NB4 (cell line): ENCODE data around the gene STX1B.

Experiments used
- DNase-seq: peaks from one replicate; pipeline ENCODE4 v3.0.0; 2010; ENCODE audit warnings: low read depth
- H3K4me3 ChIP-seq: one replicate; pipeline ENCODE4 v1.5.1; 2011; ENCODE audit warnings: mild to moderate bottlenecking, low read depth, low read length, moderate library complexity
- MYC ChIP-seq: IDR thresholded peaks from 2 replicates; pipeline ENCODE4 v1.6.1; 2011; ENCODE audit warnings: low read depth, low read length
- POLR2A ChIP-seq: IDR thresholded peaks from 2 replicates; pipeline ENCODE4 v1.6.1; 2011; ENCODE audit warnings: mild to moderate bottlenecking; ENCODE audit not compliant: insufficient read length; ENCODE audit errors: extremely low read depth
- TF ChIP-seq, protein P1 (sequence below): IDR thresholded peaks from one replicate; pipeline ENCODE4 v1.5.1; 2012; ENCODE audit warnings: low read depth, low read length
- TF ChIP-seq, protein P2 (sequence below): IDR thresholded peaks from 2 replicates; pipeline ENCODE4 v1.6.1; 2011; ENCODE audit warnings: low read depth, low read length

STX1B gene

DNA sequence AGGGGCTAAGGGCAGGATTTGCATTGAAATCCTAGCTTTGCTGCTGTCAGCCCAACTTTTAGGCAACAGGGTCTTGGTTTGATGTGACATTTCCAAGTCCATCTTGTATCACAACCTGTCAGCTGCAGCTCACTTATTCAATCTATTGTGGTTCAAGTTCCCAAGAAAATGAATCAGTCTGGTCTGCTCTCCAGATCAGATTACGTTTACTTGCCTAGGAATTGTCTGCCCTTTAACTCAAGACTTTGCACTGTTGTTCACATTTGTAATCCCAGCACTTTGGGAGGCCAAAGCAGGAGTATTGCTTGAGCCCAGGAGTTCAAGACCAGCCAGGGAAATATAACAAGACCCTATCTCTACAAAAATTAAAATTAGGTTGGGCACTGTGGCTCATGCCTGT is 32.9 kb upstream of the STX1B start:
- H3K4me3 ChIP-seq: no peak overlapping the region
- TF ChIP-seq, protein P1, sequence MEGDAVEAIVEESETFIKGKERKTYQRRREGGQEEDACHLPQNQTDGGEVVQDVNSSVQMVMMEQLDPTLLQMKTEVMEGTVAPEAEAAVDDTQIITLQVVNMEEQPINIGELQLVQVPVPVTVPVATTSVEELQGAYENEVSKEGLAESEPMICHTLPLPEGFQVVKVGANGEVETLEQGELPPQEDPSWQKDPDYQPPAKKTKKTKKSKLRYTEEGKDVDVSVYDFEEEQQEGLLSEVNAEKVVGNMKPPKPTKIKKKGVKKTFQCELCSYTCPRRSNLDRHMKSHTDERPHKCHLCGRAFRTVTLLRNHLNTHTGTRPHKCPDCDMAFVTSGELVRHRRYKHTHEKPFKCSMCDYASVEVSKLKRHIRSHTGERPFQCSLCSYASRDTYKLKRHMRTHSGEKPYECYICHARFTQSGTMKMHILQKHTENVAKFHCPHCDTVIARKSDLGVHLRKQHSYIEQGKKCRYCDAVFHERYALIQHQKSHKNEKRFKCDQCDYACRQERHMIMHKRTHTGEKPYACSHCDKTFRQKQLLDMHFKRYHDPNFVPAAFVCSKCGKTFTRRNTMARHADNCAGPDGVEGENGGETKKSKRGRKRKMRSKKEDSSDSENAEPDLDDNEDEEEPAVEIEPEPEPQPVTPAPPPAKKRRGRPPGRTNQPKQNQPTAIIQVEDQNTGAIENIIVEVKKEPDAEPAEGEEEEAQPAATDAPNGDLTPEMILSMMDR: no peak
- TF ChIP-seq POLR2A (no peak), MYC (no peak)
- TF ChIP-seq, protein P2, sequence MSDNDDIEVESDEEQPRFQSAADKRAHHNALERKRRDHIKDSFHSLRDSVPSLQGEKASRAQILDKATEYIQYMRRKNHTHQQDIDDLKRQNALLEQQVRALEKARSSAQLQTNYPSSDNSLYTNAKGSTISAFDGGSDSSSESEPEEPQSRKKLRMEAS: no peak
- no peak for DNase-seq

DNA sequence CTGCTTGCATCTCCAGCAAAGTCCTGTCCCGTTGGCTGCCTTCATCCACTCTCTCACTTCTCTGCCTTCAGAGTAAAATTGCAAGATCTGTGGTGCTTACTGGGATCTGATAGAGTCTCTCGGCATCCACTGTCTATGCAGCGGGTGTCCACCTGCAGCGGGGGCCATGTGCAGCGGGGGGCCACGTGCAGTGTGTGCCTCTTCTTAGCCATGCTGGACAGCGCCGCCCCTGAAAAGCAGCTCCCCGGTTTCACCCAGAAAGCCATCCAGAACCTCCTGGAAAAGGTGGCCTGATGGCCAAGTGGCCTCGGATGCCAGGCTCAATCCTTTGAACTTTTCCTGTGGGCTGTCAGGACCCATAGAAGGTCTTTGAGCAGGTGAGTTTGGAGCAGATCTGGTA is 32.4 kb upstream of the STX1B start:
- TF ChIP-seq POLR2A (no peak), MYC (no peak)
- TF ChIP-seq, protein P2: no peak
- TF ChIP-seq, protein P1: no peak
- H3K4me3 ChIP-seq: no peak overlapping the region
- DNase-seq: no peak

DNA sequence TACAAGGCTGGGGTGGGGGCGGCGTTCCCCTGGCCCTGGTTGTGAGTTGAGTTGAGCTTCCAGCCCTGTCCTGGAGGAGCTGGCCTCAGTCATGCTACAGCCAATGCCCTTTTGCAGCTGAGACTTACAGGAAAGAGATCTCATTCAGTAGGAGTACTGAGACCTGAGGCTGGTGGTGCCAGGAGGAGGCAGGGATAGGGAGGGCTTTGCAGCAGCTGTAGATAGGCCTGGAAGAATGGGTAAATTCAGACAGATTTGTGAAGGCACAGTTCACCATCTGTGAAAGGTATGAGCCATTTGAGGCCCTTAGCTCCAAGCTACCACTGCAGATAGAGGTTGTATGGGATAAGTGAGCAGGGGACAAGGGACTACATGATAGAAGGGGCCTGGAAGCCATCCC is 28.6 kb upstream of the STX1B start:
- DNase-seq: no peak
- H3K4me3 ChIP-seq: no peak overlapping the region
- TF ChIP-seq, protein P2: no peak
- TF ChIP-seq, protein P1: no peak
- TF ChIP-seq MYC (no peak), POLR2A (no peak)

DNA sequence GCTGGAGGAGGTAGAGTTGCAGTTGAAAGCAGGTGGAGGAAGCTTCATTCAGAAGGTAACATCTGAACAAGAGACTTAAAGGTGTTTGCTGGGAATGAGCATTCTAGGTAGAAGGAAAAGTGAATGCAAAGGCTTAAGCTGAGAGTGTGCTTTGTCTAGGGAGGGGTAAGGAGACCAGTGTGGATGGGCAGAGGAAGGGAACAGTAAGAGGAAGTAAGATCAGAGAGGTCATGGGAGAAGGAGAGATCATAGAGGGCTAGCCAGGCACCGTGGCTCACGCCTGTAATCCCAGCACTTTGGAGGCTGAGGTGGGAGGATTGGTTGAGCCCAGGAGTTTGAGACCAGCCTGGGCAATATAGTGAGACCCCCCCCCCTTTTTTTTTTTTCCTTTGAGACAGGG is 26.3 kb upstream of the STX1B start:
- H3K4me3 ChIP-seq: no peak overlapping the region
- TF ChIP-seq, protein P2: no peak
- TF ChIP-seq POLR2A (no peak), MYC (no peak)
- TF ChIP-seq, protein P1: no peak
- peak; percentile 29 for DNase-seq

DNA sequence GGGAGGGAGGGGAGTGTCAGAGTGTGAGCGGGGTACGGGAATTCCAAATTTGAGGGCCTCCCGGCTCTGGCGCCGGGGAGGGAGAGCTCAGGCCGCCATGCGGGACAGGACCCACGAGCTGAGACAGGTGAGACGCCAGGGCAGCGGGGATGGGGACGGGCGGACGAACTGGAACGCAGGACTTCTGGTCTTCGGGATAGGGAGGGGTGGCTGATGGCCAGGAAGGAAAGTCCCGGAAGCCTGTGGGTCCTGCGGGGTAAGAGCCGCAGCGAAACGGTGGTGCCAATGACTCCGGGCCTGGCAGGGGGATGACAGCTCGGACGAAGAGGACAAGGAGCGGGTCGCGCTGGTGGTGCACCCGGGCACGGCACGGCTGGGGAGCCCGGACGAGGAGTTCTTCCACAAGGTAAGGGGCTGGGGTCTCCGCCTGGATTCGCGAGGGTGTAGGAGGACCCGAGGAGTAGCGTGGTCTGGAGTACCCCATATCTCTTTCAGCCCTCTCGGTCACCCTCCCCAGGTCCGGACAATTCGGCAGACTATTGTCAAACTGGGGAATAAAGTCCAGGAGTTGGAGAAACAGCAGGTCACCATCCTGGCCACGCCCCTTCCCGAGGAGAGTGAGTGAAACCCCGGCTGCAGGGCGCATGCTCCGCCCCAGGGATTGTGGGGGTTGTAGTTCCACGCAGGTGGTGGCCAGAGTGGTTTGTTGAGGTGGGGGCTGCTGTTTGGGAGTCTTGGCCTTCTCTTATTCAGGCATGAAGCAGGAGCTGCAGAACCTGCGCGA is 23.5 kb upstream of the STX1B start:
- peak; percentile 78 for DNase-seq
- TF ChIP-seq, protein P1: no peak
- TF ChIP-seq MYC: peak; percentile 46; the same call in 1 of the 2 replicates
- peak; percentile 20 for TF ChIP-seq POLR2A
- TF ChIP-seq, protein P2: 0 out of 2 replicates have a peak, but pooled peaks have one; percentile 50

More for the DNA sequence above, 23.5 kb upstream of the STX1B start:
- H3K4me3 ChIP-seq: peak overlapping the region; percentile 87
